Central memory CD8-positive, alpha-beta T cell (primary cell): ENCODE measurements around the gene COL18A1.

Source experiments
- ATAC-seq: fragments of 150-1000 bp; cut with Tn5 transposase; replicated peaks from 2 replicates; pipeline ENCODE4 v1.10.0; 2022; ENCODE audit warnings: mild to moderate bottlenecking, moderate FRiP score, moderate number of reproducible peaks; ENCODE audit not compliant: poor library complexity, severe bottlenecking; ENCODE audit errors: extremely low read depth
- DNase-seq, 2 donors: peaks; one replicate each; pipeline ENCODE4 v3.0.0; 2021; ENCODE audit warnings: low spot score in 2 of 2
- H3K27ac Mint-ChIP-seq: one replicate; pipeline ENCODE4 v1.8.0; 2022; ENCODE audit warnings: low read depth, mild to moderate bottlenecking, moderate library complexity, mixed read lengths
- H3K27me3 Mint-ChIP-seq: one replicate; pipeline ENCODE4 v1.8.0; 2022; ENCODE audit warnings: mixed read lengths
- H3K36me3 Mint-ChIP-seq: one replicate; pipeline ENCODE4 v1.8.0; 2022; ENCODE audit warnings: mild to moderate bottlenecking, moderate library complexity, mixed read lengths; ENCODE audit not compliant: insufficient read depth
- H3K4me1 Mint-ChIP-seq: one replicate; pipeline ENCODE4 v1.8.0; 2022; ENCODE audit warnings: mixed read lengths
- H3K4me3 Mint-ChIP-seq: one replicate; pipeline ENCODE4 v1.8.0; 2022; ENCODE audit warnings: mild to moderate bottlenecking, moderate library complexity, mixed read lengths
- H3K9me3 Mint-ChIP-seq: one replicate; pipeline ENCODE4 v1.8.0; 2022; ENCODE audit warnings: mixed read lengths

COL18A1 gene

DNA sequence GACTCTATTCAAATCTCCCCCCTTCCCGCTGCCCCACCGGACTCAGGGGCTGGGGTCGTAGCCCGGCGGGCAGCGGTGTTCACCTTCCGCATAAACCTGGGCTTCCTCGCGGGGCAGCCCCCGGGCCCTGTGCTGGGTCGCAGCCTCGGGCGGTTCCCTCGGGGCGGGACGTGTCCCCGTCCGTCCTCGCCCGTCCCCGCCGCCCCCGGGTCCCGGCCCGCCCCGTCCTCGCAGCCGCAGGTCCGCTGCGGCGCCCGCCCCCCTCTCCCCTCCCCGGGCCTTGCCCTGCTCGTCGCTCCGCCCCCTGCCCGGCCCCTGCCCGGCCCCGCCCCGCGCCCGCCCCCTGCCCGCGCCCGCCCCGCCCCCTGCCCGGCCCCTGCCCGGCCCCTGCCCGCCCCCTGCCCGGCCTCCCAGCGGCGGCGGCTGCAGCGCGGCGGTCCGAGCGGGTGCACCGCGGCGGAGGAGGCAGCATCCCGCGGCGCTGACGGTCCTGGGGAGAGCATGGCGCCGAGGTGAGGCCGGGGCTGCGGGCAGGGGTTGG, at the start of gene COL18A1:
Gene COL18A1 (plus strand): TSS at position 436 of the 541 bp plus-strand sequence. CDS start 66 bp downstream, at position 502.
- Mint-ChIP-seq H3K4me3 (peak within 1 kb of the TSS; percentile 75), H3K27me3 (peaks cover 86% of the 10 kb centered on the region), H3K36me3 (peaks cover 2% of the 10 kb centered on the region), H3K4me1 (peaks cover 9% of the 10 kb centered on the region), H3K27ac (no peak within 1 kb of the TSS), H3K9me3 (peaks cover 8% of the 10 kb centered on the region)
- DNase-seq (no peak), ATAC-seq (no peak)

DNA sequence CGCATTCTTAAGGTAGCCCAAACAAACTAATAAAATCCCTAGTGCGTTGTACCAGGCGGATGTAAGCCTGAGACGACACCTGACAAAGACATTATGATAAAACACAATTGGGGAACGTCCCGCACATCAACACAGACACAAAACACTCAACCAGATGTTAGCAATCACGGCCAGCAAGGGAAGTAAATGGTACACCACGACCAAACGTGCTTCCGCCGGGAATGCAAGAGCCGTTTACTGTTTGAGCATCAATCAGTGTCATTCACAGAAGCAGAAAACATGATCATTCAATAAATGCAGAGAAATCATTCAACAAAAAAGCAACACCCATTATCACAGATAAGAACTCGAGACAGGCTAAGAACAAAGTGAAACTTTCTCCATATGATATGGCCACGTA, 49.4 kb upstream of the COL18A1 start:
- ATAC-seq, result no peak

DNA sequence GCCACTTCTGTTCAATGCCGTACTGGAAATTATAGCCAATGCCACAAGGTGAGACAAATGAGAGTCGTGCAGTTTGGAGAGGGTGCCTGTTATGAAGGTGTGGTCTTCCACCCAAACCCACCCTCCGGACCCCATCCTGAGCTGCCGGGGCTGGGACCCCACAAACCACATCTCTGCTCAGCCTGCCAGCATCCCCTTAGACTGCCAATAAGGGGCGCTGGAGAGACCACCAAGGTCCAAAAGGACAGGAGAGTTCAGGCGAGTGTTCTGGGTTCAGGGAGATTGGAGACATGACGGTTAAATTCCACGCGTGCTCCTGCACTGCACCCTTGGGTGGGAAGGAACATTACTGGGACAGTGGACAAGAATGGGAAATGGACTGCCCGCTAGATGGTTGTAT, 48.7 kb upstream of the COL18A1 start:
- no peak overlapping the region for H3K4me3 Mint-ChIP-seq
- no peaks in the 10 kb centered on the region for H3K36me3 Mint-ChIP-seq
- DNase-seq (no peak), ATAC-seq (no peak)
- H3K9me3 Mint-ChIP-seq, result no peaks in the 10 kb centered on the region
- no peaks in the 10 kb centered on the region for H3K4me1 Mint-ChIP-seq
- H3K27ac Mint-ChIP-seq, result no peak overlapping the region
- H3K27me3 Mint-ChIP-seq, result peaks cover 65% of the 10 kb centered on the region

More for the DNA sequence above, 49.4 kb upstream of the COL18A1 start:
- Mint-ChIP-seq H3K27ac (no peak overlapping the region), H3K36me3 (no peaks in the 10 kb centered on the region), H3K4me3 (no peak overlapping the region), H3K27me3 (peaks cover 58% of the 10 kb centered on the region), H3K4me1 (no peaks in the 10 kb centered on the region), H3K9me3 (no peaks in the 10 kb centered on the region)
- DNase-seq, result no peak

DNA sequence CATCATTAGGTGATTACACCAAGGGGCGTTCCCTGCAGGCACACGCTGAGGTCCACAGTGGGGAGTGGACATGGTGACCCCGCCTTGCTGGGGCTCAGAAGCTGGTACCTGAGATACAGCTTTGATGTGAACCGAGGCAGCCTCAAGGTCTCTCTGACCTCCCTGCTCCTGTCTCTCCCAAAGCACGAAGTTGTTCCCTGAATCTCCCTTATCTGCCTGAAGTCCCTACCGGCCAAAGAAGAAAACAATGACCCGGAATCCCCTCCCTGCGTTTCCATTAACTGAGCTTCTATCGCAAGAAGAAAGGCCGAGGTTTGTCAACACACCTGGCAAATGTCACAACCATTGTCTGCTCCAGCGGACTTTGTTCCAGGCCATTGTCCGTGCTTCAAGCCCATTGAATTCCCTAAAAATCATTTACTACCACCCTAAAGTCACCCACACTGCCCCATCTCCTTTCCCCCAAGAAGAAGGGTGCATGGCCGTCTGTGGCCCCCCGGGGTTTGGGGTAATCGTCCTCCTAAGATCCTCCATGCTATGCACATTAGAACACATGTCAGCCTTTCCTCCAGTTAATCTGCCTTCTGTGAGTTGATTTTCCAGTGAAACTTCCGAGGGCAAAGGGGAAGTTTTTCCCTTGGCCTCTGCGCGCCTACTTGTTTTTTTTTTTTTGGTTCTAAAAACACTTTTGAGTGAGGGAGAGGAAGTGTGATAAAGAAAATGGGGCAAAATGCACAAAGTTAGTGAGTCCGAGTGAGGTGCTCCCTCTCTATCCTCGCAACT, 48.1 kb upstream of the COL18A1 start:
- H3K27me3 Mint-ChIP-seq, result peaks cover 71% of the 10 kb centered on the region
- no peaks in the 10 kb centered on the region for H3K9me3 Mint-ChIP-seq
- H3K27ac Mint-ChIP-seq, result no peak overlapping the region
- H3K4me3 Mint-ChIP-seq, result no peak overlapping the region
- DNase-seq (no peak), ATAC-seq (no peak)
- no peaks in the 10 kb centered on the region for H3K36me3 Mint-ChIP-seq
- H3K4me1 Mint-ChIP-seq, result no peaks in the 10 kb centered on the region

DNA sequence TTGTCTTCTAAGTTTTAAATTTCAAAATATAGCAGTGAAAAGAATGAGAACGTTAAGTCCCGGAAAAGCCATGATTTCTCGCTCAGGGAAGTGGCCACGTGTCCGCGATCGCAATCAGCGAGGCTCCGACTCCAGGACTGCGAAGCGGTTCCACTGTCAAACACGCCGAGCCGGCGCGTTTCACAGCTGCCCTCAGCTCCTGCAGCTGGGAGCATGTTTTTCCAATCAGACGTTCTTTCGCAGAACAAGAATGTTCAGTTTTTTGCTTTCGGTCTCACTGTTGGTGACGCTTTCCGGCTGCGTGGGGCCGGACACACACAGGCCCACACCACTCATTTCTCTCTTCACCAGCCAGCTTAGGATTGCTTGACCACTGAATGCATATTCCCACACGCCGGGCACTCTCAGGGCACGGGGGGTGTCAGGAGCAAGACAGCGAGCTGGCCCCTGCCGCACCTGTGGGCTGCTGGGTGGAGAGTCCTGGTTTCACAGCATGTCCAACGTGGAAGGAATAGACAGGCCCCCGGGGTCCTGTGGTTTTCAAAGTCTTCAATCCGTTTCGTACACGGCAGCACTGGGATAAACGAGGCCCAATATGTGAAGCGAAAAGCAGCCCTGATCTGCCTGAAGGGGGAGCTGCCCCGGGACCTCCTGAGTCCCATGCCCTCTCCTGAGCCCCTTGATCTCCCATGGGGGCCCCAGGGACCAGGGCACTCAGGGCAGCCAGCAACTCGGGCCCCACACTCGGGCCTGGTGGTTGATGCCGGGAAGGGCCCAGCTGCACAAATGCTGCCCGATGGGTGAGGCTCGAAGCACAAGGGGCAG, 47.3 kb upstream of the COL18A1 start:
- Mint-ChIP-seq H3K36me3 (no peaks in the 10 kb centered on the region), H3K27me3 (peaks cover 75% of the 10 kb centered on the region), H3K4me3 (no peak overlapping the region), H3K9me3 (no peaks in the 10 kb centered on the region), H3K27ac (no peak overlapping the region), H3K4me1 (no peaks in the 10 kb centered on the region)
- ATAC-seq (no peak), DNase-seq (no peak)

DNA sequence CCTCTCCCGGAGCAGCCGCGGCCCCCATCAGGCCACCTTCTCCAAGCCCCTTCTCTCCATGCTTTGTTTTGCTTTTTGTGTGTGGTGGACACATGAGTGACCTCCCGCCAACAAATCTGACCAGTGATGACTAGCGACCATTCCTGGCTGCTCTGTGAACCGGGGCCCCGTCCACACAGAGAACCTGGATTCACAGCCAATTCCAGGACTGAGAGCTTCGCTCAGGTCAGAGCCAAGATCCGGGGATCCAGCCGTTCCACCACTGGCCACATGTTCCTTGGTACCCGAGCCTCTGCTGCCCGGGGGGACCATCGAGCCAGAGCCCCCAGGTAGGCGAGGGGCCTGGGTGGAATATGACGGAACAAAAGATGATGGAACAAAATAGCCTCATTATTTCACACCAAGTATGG, 46.7 kb upstream of the COL18A1 start:
- peaks cover 75% of the 10 kb centered on the region for H3K27me3 Mint-ChIP-seq

DNA sequence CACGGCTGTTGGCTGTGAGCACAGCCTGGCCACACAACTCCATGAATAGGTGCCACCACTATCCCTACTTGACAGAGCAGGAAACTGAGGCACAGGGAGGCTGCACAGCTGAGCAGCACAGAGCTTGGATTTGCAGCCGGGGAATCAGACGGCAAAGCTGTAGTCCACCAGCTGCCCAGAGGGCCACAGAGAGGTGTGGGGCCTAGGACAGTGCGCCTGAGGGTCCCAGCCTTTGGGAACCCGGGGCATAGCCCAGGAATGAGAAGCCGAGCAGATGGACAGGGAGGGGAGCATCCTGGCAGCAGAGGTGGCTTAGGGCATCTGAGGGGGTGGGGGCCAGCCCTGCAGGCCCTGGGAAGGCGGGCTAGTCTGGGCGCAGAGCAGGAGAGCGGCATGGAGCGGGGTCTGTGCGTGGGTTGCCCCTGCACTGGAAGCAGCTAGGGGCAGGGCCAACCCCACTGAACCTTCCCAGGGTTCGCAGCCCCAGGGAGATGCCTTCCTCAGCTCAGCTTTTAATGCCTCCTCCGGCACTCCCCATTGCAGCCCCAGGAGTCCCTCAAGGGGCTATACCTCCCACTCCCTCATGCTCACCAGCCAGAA, 46.2 kb upstream of the COL18A1 start:
- Mint-ChIP-seq H3K4me1 (peaks cover 1% of the 10 kb centered on the region), H3K27ac (no peak overlapping the region), H3K27me3 (peaks cover 79% of the 10 kb centered on the region), H3K36me3 (peaks cover under 1% of the 10 kb centered on the region), H3K4me3 (no peak overlapping the region), H3K9me3 (no peaks in the 10 kb centered on the region)
- DNase-seq (no peak), ATAC-seq (no peak)

More for the DNA sequence above, 46.7 kb upstream of the COL18A1 start:
- DNase-seq, result no peak
- no peaks in the 10 kb centered on the region for H3K36me3 Mint-ChIP-seq
- no peak overlapping the region for H3K27ac Mint-ChIP-seq
- H3K4me3 Mint-ChIP-seq, result no peak overlapping the region
- no peak for ATAC-seq
- no peaks in the 10 kb centered on the region for H3K4me1 Mint-ChIP-seq
- no peaks in the 10 kb centered on the region for H3K9me3 Mint-ChIP-seq

DNA sequence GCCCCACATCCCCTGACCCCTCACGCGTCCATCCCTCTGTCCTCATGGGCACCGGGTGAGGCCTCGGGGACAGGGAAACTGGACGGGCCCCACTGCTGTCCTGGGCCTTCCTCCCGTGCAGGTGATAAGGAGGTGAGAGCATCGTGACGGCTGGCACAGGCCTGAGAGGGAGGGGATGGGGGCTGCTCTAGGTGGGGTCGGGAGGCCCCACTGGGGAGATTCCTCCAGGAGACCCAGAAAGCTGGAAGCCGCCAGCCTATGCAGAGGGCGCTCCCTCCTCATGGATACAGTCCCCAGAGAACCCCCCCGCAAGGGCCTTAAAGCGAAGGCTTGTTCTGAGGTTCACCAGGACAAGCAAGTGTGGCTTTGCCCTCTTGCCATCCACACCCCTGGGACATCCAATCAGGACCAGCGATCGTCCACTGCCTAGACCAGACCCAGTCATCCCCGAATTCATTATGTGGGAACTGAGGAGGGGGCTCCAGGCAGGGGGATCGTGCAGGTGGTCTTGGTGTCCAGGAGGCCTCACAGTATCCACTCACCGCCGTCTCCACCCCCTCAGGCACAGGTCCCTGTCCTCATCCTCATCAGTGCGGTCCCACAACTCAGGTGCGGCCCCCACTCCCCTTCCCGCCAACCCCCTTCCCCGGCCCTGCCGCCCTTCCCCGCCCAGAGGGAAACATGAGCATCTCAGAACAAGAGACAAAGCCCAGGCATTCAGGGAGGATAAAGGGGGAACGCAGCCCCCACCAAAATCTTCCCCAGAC, 45.3 kb upstream of the COL18A1 start:
- Mint-ChIP-seq H3K27me3 (peaks cover 80% of the 10 kb centered on the region), H3K4me3 (no peak overlapping the region), H3K9me3 (no peaks in the 10 kb centered on the region), H3K36me3 (peaks cover 2% of the 10 kb centered on the region), H3K27ac (no peak overlapping the region), H3K4me1 (peaks cover 6% of the 10 kb centered on the region)
- no peak for DNase-seq
- no peak for ATAC-seq

DNA sequence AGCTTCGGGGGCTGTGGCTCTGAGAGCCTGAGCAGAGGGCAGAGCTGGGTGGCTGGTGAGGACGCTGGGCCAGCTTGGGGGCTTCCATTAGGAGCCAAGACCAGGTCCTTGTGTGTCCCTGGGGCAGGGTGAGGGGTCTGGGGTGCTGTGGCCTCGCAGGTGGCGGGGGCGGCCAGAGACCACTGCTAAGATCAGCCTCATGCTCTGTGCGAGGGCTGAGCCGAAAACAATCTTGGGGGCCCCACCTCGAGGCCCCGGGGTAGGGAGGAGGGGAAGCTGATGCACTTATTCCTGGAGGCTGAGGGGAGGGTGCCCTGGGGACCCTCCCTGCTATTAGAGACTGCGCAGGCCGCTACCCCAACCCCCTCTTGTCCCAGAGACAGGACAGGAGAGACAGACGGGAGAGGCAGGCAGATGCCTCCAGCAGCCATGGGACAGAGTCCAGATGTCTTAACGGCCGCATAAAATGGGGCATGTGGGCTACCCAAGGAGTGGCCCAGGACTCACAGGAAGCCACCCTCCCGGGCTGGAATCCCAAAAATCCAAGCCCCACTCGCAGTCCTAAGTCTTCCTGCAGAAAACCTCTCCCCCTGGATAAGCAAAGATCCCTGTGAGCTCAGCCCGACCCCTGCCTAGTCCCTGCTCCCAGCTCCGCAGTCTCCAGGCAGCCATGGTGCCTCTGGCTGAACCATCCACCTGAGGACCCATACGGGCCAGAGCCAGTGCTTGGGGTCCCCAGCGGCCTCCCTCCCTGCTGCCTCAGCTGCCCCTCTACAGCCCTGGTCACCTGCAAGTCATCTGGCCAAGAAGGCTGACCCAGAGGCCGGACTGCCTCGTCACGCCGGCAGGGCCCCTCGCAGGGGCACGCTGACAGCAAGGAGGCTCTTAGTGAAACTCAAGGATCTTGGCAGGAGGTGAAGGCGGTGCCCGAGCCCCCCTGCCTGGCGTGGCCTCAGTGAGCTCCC, 43.6 kb upstream of the COL18A1 start:
- Mint-ChIP-seq H3K4me3 (no peak overlapping the region), H3K4me1 (peaks cover 6% of the 10 kb centered on the region), H3K36me3 (peaks cover 3% of the 10 kb centered on the region), H3K9me3 (no peaks in the 10 kb centered on the region), H3K27ac (no peak overlapping the region), H3K27me3 (peaks cover 69% of the 10 kb centered on the region)
- no peak for DNase-seq
- no peak for ATAC-seq

DNA sequence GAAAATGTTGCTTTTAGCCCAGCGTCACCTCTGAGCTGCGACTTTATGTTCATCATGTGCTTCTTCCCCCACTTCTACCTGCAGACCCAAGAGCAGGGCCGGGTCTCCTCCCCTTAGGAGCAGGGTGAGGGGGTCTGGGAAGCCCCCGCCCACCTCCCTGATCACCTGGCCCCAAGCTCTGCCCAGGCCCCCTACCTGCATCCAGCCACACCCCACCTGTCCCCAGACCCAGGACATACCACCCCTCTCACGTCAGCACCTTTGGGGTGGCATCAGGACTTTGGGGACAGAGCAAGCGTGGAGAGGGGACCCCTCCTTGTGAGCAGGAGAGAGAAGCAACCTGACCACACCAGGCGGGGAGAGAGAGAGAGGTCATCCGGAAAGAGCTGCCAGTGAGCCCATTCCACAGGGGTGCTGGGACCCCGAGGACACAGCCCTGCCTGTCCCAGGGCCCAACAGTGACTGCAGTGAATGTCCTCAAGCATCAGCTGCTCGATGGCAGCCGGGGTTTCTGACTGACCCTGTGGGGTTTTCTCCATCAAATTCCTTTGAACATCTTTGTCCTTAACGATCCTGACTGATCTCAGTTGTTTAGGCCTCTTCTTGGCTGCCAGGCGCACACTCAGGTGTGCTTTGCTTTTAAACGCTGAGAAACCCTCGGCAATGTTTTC, 42.8 kb upstream of the COL18A1 start:
- DNase-seq, result no peak
- ATAC-seq, result no peak
- Mint-ChIP-seq H3K27me3 (peaks cover 69% of the 10 kb centered on the region), H3K27ac (no peak overlapping the region), H3K4me1 (peaks cover 6% of the 10 kb centered on the region), H3K9me3 (no peaks in the 10 kb centered on the region), H3K36me3 (peaks cover 3% of the 10 kb centered on the region), H3K4me3 (no peak overlapping the region)

DNA sequence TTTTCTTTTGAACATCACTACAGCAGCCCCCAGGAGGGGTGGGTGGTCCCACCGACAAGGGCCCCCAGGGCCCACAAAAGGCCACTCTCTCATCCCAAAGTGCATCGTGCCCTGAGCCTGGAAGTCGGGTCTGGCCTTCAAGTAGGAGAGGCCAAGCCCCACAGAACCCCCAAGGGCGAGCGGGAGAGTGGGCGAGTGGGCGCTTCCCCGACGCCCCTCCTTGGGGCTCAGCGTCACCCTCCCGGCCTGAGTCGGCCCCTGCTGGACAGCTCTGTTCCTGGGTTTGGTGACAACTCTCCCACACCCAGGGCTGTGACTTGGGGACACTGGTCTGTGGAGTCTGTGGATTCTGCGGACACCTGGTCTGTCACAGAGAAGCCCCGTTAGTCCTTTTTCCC, 42.2 kb upstream of the COL18A1 start:
- peaks cover 3% of the 10 kb centered on the region for H3K36me3 Mint-ChIP-seq
- no peak for DNase-seq
- no peak for ATAC-seq
- H3K9me3 Mint-ChIP-seq, result no peaks in the 10 kb centered on the region
- H3K4me1 Mint-ChIP-seq, result peaks cover 6% of the 10 kb centered on the region
- no peak overlapping the region for H3K4me3 Mint-ChIP-seq
- H3K27ac Mint-ChIP-seq, result no peak overlapping the region
- peaks cover 69% of the 10 kb centered on the region for H3K27me3 Mint-ChIP-seq
